ENCODE data around the gene GPATCH2L. TPM values are rescaled to one million over a fixed set of nuclear protein-coding genes. Genes with fewer than 3 reads are reported as not detected.

The GPATCH2L gene
- total and polyA plus RNA-seq, 2 experiments from 2014 or later, result 19.6 to 94.4 TPM

GRCh38 chr14:76117789-76118484 lies 33.8 kb upstream of the GPATCH2L start (continued):
- TF ChIP-seq ZNF462 (CRISPR knock-in tag; IDR thresholded peaks at IDR 0.05), result no peak

- ATAC-seq, result no peak
Measured at GRCh38 chr14:76118594-76118993, 33.1 kb upstream of the GPATCH2L start.

More at GRCh38 chr14:76118594-76118993, 33.1 kb upstream of the GPATCH2L start:
- Mint-ChIP-seq H3K4me1 (peaks cover 45% of the 10 kb centered on the region), H3K9me3 (no peaks in the 10 kb centered on the region), H3K4me3 (no peak overlapping the region), H3K27ac (no peak overlapping the region), H3K27me3 (ENCODE audit: insufficient read depth, low read depth, poor library complexity) (peaks cover 18% of the 10 kb centered on the region), H3K36me3 (ENCODE audit: low read depth) (no peaks in the 10 kb centered on the region)
- Histone ChIP-seq H3K9me2 (ENCODE audit: insufficient read depth) (peaks cover 9% of the 10 kb centered on the region; the same call in 1 of the 2 replicates), H2AFZ (no peak overlapping the region), H3K4me2 (no peak overlapping the region), H3K36me3 (ENCODE audit: insufficient read depth) (no peaks in the 10 kb centered on the region), H3K4me1 (ENCODE audit: insufficient read depth) (peaks cover 26% of the 10 kb centered on the region), H3K27ac (ENCODE audit: low read depth) (no peak overlapping the region), H3F3A (replicated peaks; ENCODE audit: low read depth) (peaks cover 11% of the 10 kb centered on the region; the same call in 1 of the 2 replicates), H3K79me2 (replicated peaks; ENCODE audit: insufficient read depth) (no peaks in the 10 kb centered on the region), H4K20me1 (replicated peaks; ENCODE audit: insufficient read depth) (no peaks in the 10 kb centered on the region), H3K27me3 (ENCODE audit: insufficient read depth) (no peaks in the 10 kb centered on the region), H3K4me3 (no peak overlapping the region)
- no peak for TF ChIP-seq ZNF331 (CRISPR knock-in tag; IDR thresholded peaks at IDR 0.05; ENCODE audit: low read depth)
- no peak for TF ChIP-seq EZH2phosphoT487 (IDR thresholded peaks at IDR 0.05; ENCODE audit: unreplicated experiment)
- TF ChIP-seq EZH2 (IDR thresholded peaks at IDR 0.05; ENCODE audit: low read depth, unreplicated experiment), result no peak
- DNase-seq (ENCODE audit: low spot score), result no peak

Data from GM23338 (cell line).